Stimulated activated CD8-positive, alpha-beta memory T cell treated with anti-CD3 and anti-CD28 coated beads, Interleukin-7, amount 100 ng/mL, for 48 hours (primary cell): Measurements from ENCODE around the gene RRBP1.

Source experiments
- DNase-seq, 2 donors: peaks; one replicate each; pipeline ENCODE4 v3.0.0-alpha.2; 2020; ENCODE audit warnings: low read depth in 1 of 2; ENCODE audit errors: extremely low read depth in 1 of 2

The RRBP1 gene

DNA sequence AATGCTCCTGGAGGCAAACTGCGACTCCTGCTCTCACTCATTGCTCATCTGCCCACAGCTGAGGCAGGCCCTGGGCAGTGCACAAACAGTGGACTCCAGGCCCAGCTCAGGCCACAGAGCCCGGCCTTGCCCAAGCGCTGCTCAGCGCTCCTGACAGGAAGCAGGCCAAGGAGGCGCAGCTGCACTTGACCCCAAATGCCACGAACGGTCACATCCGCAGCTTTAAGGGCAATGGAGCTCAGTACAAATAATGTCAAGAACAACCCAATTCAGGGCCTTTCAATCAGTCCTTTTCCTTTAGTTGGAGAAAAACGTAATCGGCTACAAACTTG, 33.8 kb downstream of the RRBP1 start:
- no peak for DNase-seq

GRCh38 chr20:17647391-17648314, 34.4 kb downstream of the RRBP1 start:
- DNase-seq, result no peak

DNA sequence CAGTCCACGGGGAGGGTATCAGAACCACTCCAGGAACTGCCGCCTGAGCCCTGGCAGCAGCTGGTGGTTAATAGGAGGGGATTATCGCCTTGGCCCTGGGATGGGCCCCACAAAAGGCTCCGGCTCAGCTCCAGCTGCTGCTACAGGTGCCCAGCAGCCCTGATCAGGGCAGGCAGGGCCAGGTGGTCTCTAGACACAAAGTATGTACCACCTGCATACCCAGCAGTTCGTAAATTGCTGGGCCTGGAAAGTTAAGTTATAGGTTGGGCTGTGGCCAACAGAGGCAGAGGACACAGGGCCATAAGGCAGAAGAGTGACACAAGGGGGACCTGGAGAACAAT, 35.1 kb downstream of the RRBP1 start:
- DNase-seq, result no peak

DNA sequence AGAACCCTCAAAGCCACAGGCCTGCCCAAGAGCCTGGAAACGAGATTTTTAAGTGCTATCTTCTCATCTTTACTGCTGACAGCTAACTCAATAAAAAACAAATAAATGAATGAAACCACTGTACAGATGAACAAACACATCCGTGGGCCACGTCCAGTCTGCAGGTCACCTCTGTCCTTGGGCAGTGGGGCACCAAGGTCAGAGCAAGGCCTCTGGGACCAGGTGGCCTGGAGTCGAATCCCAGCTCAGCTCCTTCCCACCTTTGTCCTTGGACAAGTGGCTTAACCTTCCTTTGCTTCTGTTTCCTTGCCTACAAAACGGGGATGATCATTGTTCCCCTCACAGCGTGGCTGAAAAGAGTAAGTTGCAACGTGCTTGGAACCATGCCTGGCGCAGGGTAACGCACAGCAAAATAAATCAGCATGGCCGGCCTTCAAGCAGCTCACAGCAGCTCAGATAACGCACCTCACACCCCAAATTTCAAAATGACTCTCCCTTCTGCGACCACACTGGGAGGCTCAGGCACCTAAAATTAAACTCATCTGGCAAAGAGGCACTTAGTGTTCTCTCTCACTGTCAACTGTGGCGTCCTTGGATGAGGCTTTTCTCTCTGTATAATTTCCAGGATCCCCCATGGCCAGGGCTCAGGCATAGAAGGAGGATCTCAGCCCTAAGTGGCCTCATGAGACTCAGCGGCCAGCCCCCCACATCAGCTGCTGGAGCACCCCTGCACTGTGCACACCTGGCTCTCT, 35.7 kb downstream of the RRBP1 start:
- no peak for DNase-seq

GRCh38 chr20:17645546-17646208, 36.4 kb downstream of the RRBP1 start:
- DNase-seq, result no peak

GRCh38 chr20:17645010-17645409, 37.0 kb downstream of the RRBP1 start:
- DNase-seq, result no peak

GRCh38 chr20:17644451-17644850, 37.6 kb downstream of the RRBP1 start:
- DNase-seq, result no peak

DNA sequence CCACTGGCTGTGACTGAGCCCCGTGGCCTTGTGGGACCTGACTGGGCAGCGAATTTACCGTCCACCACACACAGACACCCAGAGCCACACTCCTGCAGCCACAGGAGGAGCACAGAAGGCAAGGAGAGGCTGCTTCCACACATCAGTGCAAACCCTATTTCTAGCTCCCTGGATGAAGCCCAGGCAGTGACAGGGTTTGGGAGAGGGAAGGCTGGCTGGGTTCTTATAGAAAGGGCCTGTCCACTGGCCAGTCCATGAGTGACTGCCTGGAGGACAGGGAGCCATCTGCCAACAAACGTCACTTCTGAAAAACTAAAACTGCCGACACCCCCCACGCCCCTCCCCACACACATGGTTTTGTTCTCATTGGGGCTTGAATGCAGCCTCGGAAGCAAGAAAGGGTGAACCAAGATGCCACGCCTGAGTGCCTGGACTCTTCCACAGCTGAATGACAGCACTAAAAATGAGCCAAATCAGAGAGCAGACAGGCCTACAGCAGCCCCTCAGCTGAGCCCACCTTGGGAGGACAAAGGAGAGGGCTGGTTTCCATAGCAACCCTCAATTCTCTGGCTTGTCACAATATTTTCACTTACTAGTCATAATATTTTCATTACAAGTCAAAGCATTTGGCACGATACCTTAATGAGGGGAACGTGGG, 38.4 kb downstream of the RRBP1 start:
- no peak for DNase-seq

DNA sequence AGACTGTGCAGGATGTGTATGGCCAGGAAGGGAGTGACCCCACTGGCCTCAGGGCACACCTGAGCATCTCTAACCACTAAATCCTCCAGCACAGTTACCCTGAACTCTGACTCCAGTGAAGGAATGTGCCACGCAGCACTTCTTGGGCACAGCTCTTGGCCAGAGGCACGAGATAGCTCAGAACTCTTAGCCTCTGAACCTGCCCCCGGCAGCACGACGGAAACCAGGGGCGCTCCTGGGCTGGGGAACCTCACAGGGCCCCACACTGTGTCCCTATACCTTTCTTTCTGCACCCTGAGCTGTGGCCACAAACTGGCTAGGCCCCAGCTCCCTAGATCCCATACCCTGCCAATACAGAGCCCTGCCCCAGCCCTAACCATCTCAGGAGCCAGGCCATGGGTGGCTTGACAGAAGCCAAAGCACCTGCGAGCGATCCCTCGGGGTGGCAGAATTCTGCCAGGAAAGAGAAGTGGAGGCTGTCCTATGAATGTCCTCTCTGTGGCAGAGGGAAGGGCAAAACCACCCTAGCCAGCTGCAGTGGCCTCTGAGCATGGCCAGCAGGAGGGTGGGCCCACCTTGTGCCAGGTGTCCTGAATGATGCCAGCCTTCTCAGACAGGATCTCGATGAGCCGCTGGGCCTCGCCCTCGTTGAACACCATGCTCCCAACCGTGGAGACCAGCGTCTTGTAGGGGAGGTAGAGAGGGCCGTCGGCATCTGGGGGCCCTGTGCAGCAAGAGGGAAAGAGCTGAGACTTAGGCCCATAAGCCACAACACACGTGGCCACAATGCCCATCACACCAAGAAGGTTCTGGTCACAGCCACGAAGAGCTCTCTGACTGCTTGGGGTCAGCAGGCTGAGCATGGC, 39.4 kb downstream of the RRBP1 start:
- no peak for DNase-seq

GRCh38 chr20:17641993-17642392, 40.0 kb downstream of the RRBP1 start:
- no peak for DNase-seq

DNA sequence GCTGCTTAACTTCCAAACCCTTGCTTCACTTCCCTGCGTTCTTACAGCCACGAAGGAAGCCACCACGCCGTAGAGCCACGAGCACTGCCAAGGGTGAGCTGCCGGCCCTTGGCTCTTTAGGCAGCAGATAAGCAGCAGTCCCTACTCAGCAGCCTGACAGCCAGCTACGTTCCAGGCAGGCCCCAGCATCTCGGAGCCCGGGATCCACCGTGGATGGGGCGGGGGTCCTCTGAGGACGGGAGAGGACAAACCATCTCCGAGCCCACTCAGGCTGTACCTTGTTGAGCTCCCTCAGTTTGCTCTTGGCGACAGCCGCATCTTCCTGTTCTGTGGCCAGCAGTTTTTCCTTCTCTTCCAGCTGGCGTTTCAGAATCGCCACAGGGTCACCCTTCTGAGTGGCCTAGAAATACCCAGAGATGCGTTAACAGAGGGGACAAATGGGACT, 40.5 kb downstream of the RRBP1 start:
- DNase-seq, result no peak

- DNase-seq, result no peak
These were observed 41.1 kb downstream of the RRBP1 start for GRCh38 chr20:17640875-17641378.

GRCh38 chr20:17640146-17640874, 41.7 kb downstream of the RRBP1 start:
- no peak for DNase-seq

DNA sequence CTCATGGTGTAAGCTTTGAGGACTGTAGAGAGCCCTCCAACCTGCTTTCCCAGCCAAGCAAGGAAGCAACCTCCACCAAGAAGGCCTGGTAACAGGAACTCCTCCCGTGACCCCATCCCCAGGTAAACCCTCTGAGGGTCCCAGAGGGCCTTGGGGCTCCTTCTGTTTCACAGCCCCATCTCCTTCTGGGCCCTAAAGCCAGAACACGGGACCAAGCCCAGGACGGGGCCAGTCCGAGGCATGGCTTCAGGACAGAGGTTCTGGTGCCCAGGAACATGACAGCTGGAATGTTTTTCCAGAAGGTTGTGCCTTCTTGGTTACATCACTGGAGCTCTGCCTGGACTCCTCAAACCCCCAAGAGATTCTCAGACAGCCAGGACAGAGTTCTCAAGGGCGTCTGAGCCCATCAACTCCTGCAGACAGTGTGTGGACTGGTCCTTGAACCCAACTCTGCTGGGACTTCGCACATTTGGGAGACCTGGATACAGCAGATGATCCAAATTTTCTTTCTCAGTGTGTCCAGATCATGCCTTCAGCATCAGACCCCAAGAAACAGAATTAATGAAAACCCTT, 43.1 kb downstream of the RRBP1 start:
- DNase-seq, result no peak

DNA sequence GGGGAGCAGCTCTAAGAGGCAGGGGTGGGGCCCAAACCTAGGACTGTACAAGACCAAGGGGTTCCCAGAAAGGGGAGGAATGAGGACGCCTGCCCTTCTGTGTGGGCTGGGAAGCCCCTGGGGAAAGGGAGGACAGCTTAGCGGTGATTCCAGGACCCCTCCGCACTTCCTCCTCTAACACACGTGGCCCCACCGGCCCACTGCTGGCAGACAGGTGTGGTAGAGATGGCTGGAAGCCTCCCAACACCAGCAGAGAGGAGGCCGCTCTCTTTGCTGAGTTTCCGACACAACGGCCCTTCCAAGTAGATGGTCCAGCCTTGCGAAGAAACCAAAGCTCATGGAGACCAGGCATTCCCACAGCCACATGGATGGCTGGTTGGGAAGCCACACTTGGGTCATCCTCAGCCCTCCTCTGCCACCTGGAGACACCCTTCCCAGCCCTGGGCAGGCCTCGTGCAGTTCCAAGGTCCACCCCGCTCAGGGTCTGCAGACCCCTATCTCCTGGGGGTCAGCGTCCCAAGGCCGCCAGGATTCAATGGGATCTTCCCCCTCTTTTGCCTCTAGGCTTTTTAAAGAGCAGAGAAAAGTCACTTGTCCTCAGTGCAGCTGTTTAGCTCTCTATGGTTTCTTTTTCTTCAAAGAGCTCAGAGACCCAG, 43.9 kb downstream of the RRBP1 start:
- no peak for DNase-seq

DNA sequence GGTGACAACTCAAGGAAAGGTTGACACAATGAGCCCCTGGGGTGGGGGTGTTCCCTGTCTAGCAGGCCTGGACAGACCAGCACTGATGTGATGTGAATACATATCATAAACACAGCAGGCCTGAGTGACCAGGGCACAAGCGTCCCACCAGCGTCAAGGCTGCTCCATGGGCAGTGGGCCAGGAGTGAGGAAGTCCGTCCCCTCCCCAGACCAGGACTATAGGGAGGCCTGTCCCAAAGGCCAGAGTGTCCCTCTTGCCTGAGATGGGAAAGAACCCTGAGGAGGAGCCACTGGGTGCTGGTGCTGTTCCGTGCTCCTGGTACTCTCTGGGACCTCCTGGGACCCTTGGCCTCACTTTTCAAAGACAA, 44.6 kb downstream of the RRBP1 start:
- DNase-seq, result no peak

DNA sequence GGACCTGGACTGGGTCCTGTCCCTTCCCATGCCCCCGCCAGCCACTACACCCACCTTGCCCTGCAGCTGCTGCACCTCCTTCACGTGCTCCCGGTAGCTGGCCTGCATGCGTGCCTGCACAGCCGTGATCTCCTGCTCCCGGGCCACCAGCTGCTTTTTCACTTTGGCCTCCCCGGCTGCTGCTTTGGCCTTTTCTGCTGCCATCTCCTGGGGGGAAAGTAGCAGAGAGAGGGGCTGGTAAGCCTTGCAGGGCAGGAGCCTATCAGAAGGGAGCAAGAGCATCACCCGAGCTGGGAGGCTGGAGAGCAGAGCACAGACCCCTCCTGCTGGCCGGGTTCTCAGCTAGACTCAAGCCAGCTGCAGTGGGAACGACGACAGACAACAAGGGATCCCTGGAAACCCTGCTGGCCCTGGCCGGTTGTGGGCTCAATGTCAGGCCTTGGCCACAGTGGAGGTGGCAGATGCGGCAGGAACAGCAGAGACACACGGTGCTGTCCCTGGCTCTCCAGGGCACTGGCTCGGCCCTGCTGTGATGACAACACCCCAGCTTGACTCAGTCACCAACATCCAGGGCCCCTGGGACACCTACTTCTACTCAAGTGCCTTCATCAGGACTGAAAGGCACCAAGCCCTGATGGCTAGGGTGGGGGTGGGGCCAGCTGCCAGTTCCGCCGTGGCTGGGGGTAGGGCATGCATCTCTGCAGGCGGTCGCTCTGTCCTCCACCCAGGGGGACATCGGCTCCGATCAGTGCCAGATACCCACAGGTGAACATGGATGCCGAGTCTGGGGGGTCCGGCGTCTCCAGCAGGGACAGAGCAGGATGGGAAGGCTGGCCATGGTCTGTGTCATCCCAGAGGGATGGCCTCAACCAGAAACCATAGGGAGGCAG, 45.3 kb downstream of the RRBP1 start:
- DNase-seq, result no peak
